Peyer's patch (tissue), 4 donors: ENCODE results near the gene ALPL.

Experiments
- CTCF ChIP-seq, 6 experiments: fragments of 450-650 bp in 4 of 6; fragments of 200-600 bp in 2 of 6; sonication (generic) in 1 of 6; IDR thresholded peaks; one replicate each; pipeline ENCODE4 v1.5.1; 2017 to 2019; ENCODE audit warnings: antibody characterized with exemption in 6 of 6, mild to moderate bottlenecking in 3 of 6, moderate library complexity in 1 of 6
- POLR2A ChIP-seq, 2 donors: fragments of 450-650 bp; IDR thresholded peaks; one replicate each; pipeline ENCODE4 v1.5.1; 2017; ENCODE audit warnings: antibody characterized with exemption in 2 of 2, mild to moderate bottlenecking in 2 of 2, moderate library complexity in 2 of 2

- no peak for TF ChIP-seq POLR2A (IDR thresholded peaks at IDR 0.05)
- TF ChIP-seq CTCF (IDR thresholded peaks at IDR 0.05): no peak
Measured at GRCh38 chr1:21510885-21511578, 1.8 kb downstream of the ALPL start.
